ENCODE measurements around the gene SEL1L3.

DNA sequence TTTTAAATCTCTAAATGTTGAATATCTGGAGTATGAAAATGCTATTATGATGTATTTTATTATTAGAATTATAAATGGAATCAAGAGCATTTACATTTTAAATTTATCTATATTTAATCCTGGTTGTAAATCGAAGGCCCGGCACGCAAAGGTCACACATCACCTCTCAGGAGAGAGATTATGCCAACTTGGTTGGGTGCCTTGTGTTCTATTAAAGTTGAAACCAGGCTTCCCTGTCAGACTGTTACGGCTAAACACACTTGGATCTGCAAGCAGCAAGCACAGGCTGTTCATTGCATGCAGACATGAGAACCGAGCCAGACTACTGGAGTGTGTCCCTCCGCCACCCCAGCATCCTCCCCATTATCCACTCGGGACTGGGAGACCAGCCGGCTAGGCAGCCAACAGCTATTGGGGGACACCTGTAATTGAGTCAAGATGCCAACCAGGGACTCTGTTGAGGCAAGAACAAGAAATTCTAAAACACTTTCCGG lies 16.4 kb upstream of the SEL1L3 start:
- TF ChIP-seq CTCF (IDR thresholded peaks at IDR 0.05): no peak
- TF ChIP-seq POLR2A (IDR thresholded peaks at IDR 0.05): no peak
